ENCODE data around the gene MEGF8. TPM values are rescaled to one million over a fixed set of nuclear protein-coding genes. Genes with fewer than 3 reads are reported as not detected.

Gene MEGF8
- total and polyA plus RNA-seq, 4 donors, result 6.0 to 21.7 (median 11.1) TPM

DNA sequence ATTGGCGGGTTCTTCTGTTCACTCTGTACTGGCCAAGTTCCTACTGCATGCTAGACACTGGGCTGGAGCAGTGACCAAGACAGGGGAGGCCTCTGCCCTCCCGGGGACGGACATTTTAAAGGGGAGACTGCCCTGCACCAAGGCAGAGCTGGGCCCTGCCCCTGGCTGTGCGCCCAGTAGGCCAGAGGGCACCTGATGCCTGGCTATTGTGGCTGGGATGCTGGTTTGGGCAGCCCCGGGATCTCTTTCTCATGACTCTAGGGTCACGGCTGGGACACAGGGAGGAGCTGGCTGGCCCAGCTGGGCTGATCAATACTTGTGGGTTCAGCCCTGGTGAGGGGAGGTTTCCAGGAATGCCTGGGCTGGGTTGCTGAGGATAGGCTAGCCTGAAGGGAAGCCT, 84.0 kb downstream of the MEGF8 start:
- ATAC-seq (ENCODE audit: insufficient read depth, low FRiP score), result no peak
- Histone ChIP-seq H3K4me1 (ENCODE audit: control insufficient read depth in 5 of 5, insufficient read depth in 5 of 5, low read length in 5 of 5) (peaks cover 0 to 7% (median 0%) of the 10 kb centered on the region in 5 donors), H3K4me3 (no peak overlapping the region), H3K9me3 (ENCODE audit: control insufficient read depth in 4 of 4, insufficient read depth in 3 of 4, low read length in 3 of 4) (no peaks in the 10 kb centered on the region), H3K9ac (ENCODE audit: insufficient read depth in 1 of 2, low read length in 2 of 2) (no peak overlapping the region), H3K27me3 (ENCODE audit: control insufficient read depth in 3 of 3, insufficient read depth in 3 of 3, low read length in 2 of 3) (no peaks in the 10 kb centered on the region), H3K27ac (ENCODE audit: low read depth in 1 of 2, low read length in 1 of 2) (no peak overlapping the region), H3K36me3 (ENCODE audit: control insufficient read depth in 4 of 4, insufficient read depth in 4 of 4, low read length in 4 of 4) (peaks cover 0 to 6% (median under 1%) of the 10 kb centered on the region in 4 donors)
- WGBS, 2 donors, result 67 to 89% methylated on average over 6 of the region's 6 CpGs
- TF ChIP-seq, protein P1, sequence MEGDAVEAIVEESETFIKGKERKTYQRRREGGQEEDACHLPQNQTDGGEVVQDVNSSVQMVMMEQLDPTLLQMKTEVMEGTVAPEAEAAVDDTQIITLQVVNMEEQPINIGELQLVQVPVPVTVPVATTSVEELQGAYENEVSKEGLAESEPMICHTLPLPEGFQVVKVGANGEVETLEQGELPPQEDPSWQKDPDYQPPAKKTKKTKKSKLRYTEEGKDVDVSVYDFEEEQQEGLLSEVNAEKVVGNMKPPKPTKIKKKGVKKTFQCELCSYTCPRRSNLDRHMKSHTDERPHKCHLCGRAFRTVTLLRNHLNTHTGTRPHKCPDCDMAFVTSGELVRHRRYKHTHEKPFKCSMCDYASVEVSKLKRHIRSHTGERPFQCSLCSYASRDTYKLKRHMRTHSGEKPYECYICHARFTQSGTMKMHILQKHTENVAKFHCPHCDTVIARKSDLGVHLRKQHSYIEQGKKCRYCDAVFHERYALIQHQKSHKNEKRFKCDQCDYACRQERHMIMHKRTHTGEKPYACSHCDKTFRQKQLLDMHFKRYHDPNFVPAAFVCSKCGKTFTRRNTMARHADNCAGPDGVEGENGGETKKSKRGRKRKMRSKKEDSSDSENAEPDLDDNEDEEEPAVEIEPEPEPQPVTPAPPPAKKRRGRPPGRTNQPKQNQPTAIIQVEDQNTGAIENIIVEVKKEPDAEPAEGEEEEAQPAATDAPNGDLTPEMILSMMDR (IDR thresholded peaks at IDR 0.05; ENCODE audit: control extremely low read depth, extremely low read depth), result no peak
- DNase-seq, result no peak

DNA sequence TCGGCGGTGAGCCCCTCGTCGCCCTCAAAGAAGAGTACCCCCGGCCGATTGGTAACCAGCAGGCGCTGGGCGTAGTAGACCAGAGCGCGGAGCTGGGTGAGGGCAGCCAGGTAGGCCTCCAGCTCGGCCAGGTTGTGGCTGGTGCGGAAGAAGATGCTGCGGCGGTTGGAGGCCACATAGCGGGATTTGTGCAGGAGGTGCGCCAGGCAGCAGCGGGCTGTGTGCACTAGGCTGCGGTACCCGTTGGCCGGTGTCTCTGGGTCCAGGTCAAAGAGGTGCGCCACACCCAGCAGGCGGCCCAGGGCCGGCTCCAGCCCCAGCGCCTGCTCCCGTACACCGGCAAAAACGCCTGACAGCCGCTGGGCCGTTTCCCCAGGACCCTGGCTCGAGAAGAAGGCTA, 84.9 kb downstream of the MEGF8 start:
- Histone ChIP-seq H3K9ac (ENCODE audit: insufficient read depth in 1 of 2, low read length in 2 of 2) (no peak overlapping the region), H3K27me3 (ENCODE audit: control insufficient read depth in 3 of 3, insufficient read depth in 3 of 3, low read length in 2 of 3) (no peaks in the 10 kb centered on the region), H3K4me1 (ENCODE audit: control insufficient read depth in 5 of 5, insufficient read depth in 5 of 5, low read length in 5 of 5) (peaks cover 0 to 7% (median 0%) of the 10 kb centered on the region in 5 donors), H3K36me3 (ENCODE audit: control insufficient read depth in 4 of 4, insufficient read depth in 4 of 4, low read length in 4 of 4) (peaks cover 0 to 2% (median under 1%) of the 10 kb centered on the region in 4 donors), H3K9me3 (ENCODE audit: control insufficient read depth in 4 of 4, insufficient read depth in 3 of 4, low read length in 3 of 4) (no peaks in the 10 kb centered on the region), H3K27ac (ENCODE audit: low read depth in 1 of 2, low read length in 1 of 2) (no peak overlapping the region), H3K4me3 (no peak overlapping the region)
- 93 to 96% methylated on average over 30 of the region's 30 CpGs for WGBS, 2 donors
- TF ChIP-seq, protein P1 (IDR thresholded peaks at IDR 0.05; ENCODE audit: control extremely low read depth, extremely low read depth), result no peak
- no peak for DNase-seq
- ATAC-seq (ENCODE audit: insufficient read depth, low FRiP score), result no peak

DNA sequence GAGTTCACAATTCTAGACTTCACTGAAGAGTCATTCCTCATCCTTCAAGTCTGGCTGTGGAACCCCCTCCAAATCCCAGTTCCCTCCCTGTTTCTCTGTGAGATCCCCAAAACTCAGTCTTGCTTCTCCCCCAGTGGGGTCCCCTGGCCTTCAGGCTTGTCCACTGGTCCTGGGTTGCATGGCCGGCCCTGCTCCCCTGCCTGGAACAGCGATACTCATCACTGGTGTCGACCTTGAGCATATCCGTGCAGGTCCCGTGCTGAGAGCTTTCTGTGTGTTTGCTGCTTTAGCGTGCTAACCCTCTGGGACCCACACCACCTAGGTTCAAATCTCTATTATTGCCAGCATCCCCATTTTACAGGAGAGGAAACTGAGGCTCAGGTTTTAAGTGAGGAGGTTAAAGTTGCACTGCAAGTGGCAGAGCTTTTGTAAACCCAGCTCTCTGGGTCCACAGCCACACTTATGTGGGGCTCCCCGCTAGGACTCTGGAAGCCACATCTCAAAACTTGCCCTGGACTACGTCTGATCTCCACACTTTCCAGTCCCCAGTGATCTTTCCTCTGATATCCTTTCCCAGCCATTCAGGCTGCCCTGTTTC, 86.2 kb downstream of the MEGF8 start:
- WGBS, 2 donors, result 96 to 97% methylated on average over 8 of the region's 8 CpGs

More for the DNA sequence above, 86.2 kb downstream of the MEGF8 start:
- Histone ChIP-seq H3K36me3 (ENCODE audit: control insufficient read depth in 4 of 4, insufficient read depth in 4 of 4, low read length in 4 of 4) (peaks cover 0 to 2% (median 0%) of the 10 kb centered on the region in 4 donors), H3K27me3 (ENCODE audit: control insufficient read depth in 3 of 3, insufficient read depth in 3 of 3, low read length in 2 of 3) (no peaks in the 10 kb centered on the region), H3K4me3 (no peak overlapping the region), H3K27ac (ENCODE audit: low read depth in 1 of 2, low read length in 1 of 2) (no peak overlapping the region), H3K9me3 (ENCODE audit: control insufficient read depth in 4 of 4, insufficient read depth in 3 of 4, low read length in 3 of 4) (no peaks in the 10 kb centered on the region), H3K4me1 (ENCODE audit: control insufficient read depth in 5 of 5, insufficient read depth in 5 of 5, low read length in 5 of 5) (peaks cover 0 to 7% (median 0%) of the 10 kb centered on the region in 5 donors), H3K9ac (ENCODE audit: insufficient read depth in 1 of 2, low read length in 2 of 2) (no peak overlapping the region)
- TF ChIP-seq, protein P1 (IDR thresholded peaks at IDR 0.05; ENCODE audit: control extremely low read depth, extremely low read depth), result no peak
- no peak for DNase-seq
- no peak for ATAC-seq (ENCODE audit: insufficient read depth, low FRiP score)

Measured in lung (tissue), 12 donors.